Lower leg skin (tissue), 4 donors: Measurements from ENCODE around the gene AGMO. TPM values are rescaled to one million over a fixed set of nuclear protein-coding genes. Genes with fewer than 3 reads are reported as not detected.

Source experiments
- DNase-seq, 2 donors: peaks; one replicate each; pipeline ENCODE4 v3.0.0-alpha.2; 2019; ENCODE audit warnings: low spot score in 2 of 2
- H3K4me3 ChIP-seq: fragments of 200-600 bp; sonication (generic); 2 replicates; pipeline ENCODE4 v1.5.1; 2017; ENCODE audit warnings: mild to moderate bottlenecking, low read depth; ENCODE audit not compliant: poor library complexity, severe bottlenecking
- CTCF ChIP-seq, 3 donors: fragments of 450-650 bp; IDR thresholded peaks; one replicate each; pipeline ENCODE4 v1.5.1; 2016; ENCODE audit warnings: antibody characterized with exemption in 3 of 3, mild to moderate bottlenecking in 3 of 3, moderate library complexity in 2 of 3
- POLR2A ChIP-seq, 2 donors: fragments of 450-650 bp; IDR thresholded peaks; one replicate each; pipeline ENCODE4 v1.6.1; 2016 to 2017; ENCODE audit warnings: antibody characterized with exemption in 2 of 2, mild to moderate bottlenecking in 1 of 2, moderate library complexity in 1 of 2
- WGBS, 2 donors: methylation state at CpG; one replicate each; pipeline ENCODE4 v1.1.5; 2018; 5-methylcytosine and 5-hydroxymethylcytosine counted together
- intact Hi-C: fragments of 100-400 bp; cut with DNase I; formaldehyde crosslinking; loops from one replicate; pipeline ENCODE4 v1.15.0; 2023; ENCODE audit warnings: low total_unique reads
- total RNA-seq, 4 donors: library from RNA; depleted of rRNA; stranded (reverse); fragments of >200 nt; gene quantifications; one replicate each; pipeline ENCODE4 v1.1.0, GENCODE V29; 2016

Gene AGMO
- total RNA-seq, 4 donors from 2014 or later = 0.15 to 0.58 (median 0.22) TPM; not detected in 1

- no peak for DNase-seq
- intact Hi-C loops = no loop called here
- no peak overlapping the region for H3K4me3 ChIP-seq
- 41 to 58% methylated on average over 2 of the region's 2 CpGs for WGBS, 2 donors
- TF ChIP-seq CTCF (IDR thresholded peaks at IDR 0.05) = no peak
- TF ChIP-seq POLR2A (IDR thresholded peaks at IDR 0.05) = no peak
Measured at GRCh38 chr7:15214976-15215375, 346.8 kb downstream of the AGMO start.

DNA sequence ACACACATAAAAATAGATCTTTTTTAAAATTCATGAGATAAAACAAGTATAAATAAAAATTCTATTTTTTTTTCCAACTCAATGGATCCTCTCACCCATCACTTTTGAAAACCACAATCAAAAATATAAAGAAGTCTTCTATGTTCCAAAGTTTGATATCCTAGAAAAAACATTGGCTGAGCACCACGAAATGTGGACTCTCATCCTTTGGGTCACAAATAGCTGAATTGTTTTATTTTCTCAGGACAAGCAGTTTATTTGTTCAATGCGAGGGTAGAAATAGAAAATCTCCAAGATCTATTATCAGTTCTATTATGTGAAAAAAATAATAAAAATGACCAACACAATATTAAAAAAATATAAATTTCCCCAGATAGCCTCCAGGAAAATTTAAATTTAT is 348.7 kb downstream of the AGMO start:
- no peak overlapping the region for H3K4me3 ChIP-seq
- TF ChIP-seq POLR2A (IDR thresholded peaks at IDR 0.05) (no peak), CTCF (IDR thresholded peaks at IDR 0.05) (no peak)
- intact Hi-C loops = no loop called here
- no peak for DNase-seq
- WGBS, 2 donors = 86 to 87% methylated on average over 2 of the region's 2 CpGs

DNA sequence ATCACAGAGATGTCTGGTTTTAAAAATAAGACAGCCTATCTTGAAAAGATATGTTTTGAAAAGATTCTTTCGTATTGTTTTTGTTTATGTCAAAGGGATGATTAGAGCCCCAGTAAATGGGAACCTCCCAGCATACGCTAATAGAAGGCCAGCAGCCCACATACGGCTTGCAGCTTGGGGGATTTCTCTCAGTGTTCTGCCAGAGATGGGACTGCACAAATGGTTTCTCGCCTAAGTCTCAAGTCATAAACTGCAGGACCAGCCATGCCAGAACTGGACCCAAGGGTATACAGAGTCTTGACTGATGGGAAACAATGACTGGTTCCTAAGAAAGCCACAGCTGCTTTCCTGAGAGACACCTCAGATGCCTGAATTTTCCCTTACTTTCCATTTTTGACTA is 352.4 kb downstream of the AGMO start:
- WGBS, 2 donors = 57 to 63% methylated on average over 4 of the region's 4 CpGs
- TF ChIP-seq CTCF (IDR thresholded peaks at IDR 0.05) = no peak
- TF ChIP-seq POLR2A (IDR thresholded peaks at IDR 0.05) = no peak
- DNase-seq = no peak
- no peak overlapping the region for H3K4me3 ChIP-seq
- intact Hi-C loops = no loop called here

DNA sequence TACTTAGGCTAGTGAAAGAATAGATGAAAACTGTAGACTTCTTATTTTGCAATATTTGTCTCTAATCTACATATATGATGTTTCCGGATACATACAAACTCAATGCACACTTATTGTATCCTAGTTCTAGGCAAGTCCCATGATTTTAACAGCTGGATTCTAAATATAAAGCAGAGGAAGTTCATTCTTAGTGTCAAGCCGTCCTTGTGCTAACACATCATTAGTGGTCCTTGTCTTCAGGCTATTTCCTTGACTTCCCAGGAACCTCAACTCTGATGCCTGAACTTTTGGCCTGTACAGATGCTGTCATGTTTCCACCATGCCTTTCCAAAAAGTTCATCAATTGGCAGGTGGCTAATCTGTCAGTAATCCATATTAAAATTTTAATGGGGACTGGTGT is 357.4 kb downstream of the AGMO start:
- TF ChIP-seq POLR2A (IDR thresholded peaks at IDR 0.05) (no peak), CTCF (IDR thresholded peaks at IDR 0.05) (no peak)
- DNase-seq = no peak

GRCh38 chr7:15199482-15199881 is 362.3 kb downstream of the AGMO start:
- intact Hi-C loops = no loop called here
- WGBS, 2 donors = 64 to 86% methylated on average over 1 of the region's 1 CpG
- no peak overlapping the region for H3K4me3 ChIP-seq
- TF ChIP-seq CTCF (IDR thresholded peaks at IDR 0.05) = no peak
- DNase-seq = no peak

More for the DNA sequence above, 357.4 kb downstream of the AGMO start:
- intact Hi-C loops = no loop called here
- H3K4me3 ChIP-seq = no peak overlapping the region
- WGBS, 2 donors = 65 to 75% methylated on average over 2 of the region's 2 CpGs
